Measurements from ENCODE around the gene WBP1L. TPM values are rescaled to one million over a fixed set of nuclear protein-coding genes. Genes with fewer than 3 reads are reported as not detected.

The WBP1L gene
- polyA plus RNA-seq, 1 donor from 2014 or later = 20.8 TPM

- Histone ChIP-seq H3F3A (ENCODE audit: insufficient read depth, low read length, poor library complexity, severe bottlenecking) (no peaks in the 10 kb centered on the region), H3K27me3 (ENCODE audit: insufficient read depth, low read depth, low read length) (no peaks in the 10 kb centered on the region), H3K9me2 (ENCODE audit: insufficient read depth, low read length) (no peaks in the 10 kb centered on the region), H3K79me2 (replicated peaks; ENCODE audit: insufficient read depth, low read length) (peaks cover 3% of the 10 kb centered on the region), H3K4me2 (ENCODE audit: low read length) (no peak overlapping the region), H3K36me3 (ENCODE audit: insufficient read depth, low read length) (no peaks in the 10 kb centered on the region), H2AFZ (ENCODE audit: low read depth, low read length) (no peak overlapping the region), H3K9ac (ENCODE audit: low read length) (no peak overlapping the region), H4K20me1 (ENCODE audit: insufficient read depth) (no peaks in the 10 kb centered on the region), H3K27ac (ENCODE audit: low read length) (no peak overlapping the region), H3K9me3 (ENCODE audit: low read length) (no peaks in the 10 kb centered on the region), H3K4me3 (ENCODE audit: low read length) (no peak overlapping the region)
- TF ChIP-seq TAF1 (IDR thresholded peaks at IDR 0.05; ENCODE audit: low read depth) (no peak), SMC3 (conservative IDR thresholded peaks at IDR 0.05; ENCODE audit: poor library complexity) (no peak), REST (IDR thresholded peaks at IDR 0.05; ENCODE audit: borderline replicate concordance) (no peak), MXI1 (conservative IDR thresholded peaks at IDR 0.05; ENCODE audit: poor library complexity, severe bottlenecking) (no peak), EP300 (conservative IDR thresholded peaks at IDR 0.05; ENCODE audit: poor library complexity, severe bottlenecking) (no peak), CTCF (IDR thresholded peaks at IDR 0.05; ENCODE audit: poor library complexity, severe bottlenecking) (no peak), EZH2 (IDR thresholded peaks at IDR 0.05; ENCODE audit: borderline replicate concordance, insufficient read depth, low read length, poor library complexity, severe bottlenecking) (no peak), RAD21 (conservative IDR thresholded peaks at IDR 0.05) (no peak), POLR2AphosphoS5 (IDR thresholded peaks at IDR 0.05) (no peak)
These were observed 8.7 kb downstream of the WBP1L start for GRCh38 chr10:102752266-102752930.

GRCh38 chr10:102752934-102753664 is 9.4 kb downstream of the WBP1L start:
- H3K4me2 ChIP-seq (ENCODE audit: low read length) = no peak overlapping the region
- no peaks in the 10 kb centered on the region for H3K9me2 ChIP-seq (ENCODE audit: insufficient read depth, low read length)
- no peak overlapping the region for H3K9ac ChIP-seq (ENCODE audit: low read length)
- H3F3A ChIP-seq (ENCODE audit: insufficient read depth, low read length, poor library complexity, severe bottlenecking) = no peaks in the 10 kb centered on the region
- no peaks in the 10 kb centered on the region for H3K27me3 ChIP-seq (ENCODE audit: insufficient read depth, low read depth, low read length)
- H3K36me3 ChIP-seq (ENCODE audit: insufficient read depth, low read length) = no peaks in the 10 kb centered on the region
- H2AFZ ChIP-seq (ENCODE audit: low read depth, low read length) = no peak overlapping the region
- no peaks in the 10 kb centered on the region for H3K9me3 ChIP-seq (ENCODE audit: low read length)
- TF ChIP-seq RAD21 (conservative IDR thresholded peaks at IDR 0.05) (no peak), CTCF (IDR thresholded peaks at IDR 0.05; ENCODE audit: poor library complexity, severe bottlenecking) (peak; percentile 41), SMC3 (conservative IDR thresholded peaks at IDR 0.05; ENCODE audit: poor library complexity) (no peak)
- no peaks in the 10 kb centered on the region for H4K20me1 ChIP-seq (ENCODE audit: insufficient read depth)
- no peak overlapping the region for H3K4me3 ChIP-seq (ENCODE audit: low read length)
- peaks cover 3% of the 10 kb centered on the region for H3K79me2 ChIP-seq (replicated peaks; ENCODE audit: insufficient read depth, low read length)
- no peak overlapping the region for H3K27ac ChIP-seq (ENCODE audit: low read length)
